HepG2 (cell line): ENCODE results near the gene CLIC4. TPM values are rescaled to one million over a fixed set of nuclear protein-coding genes. Genes with fewer than 3 reads are reported as not detected.

ENCODE experiments used
- ADNP ChIP-seq: sonication (generic); formaldehyde crosslinking; IDR thresholded peaks from 2 replicates; pipeline ENCODE4 v1.4.0; 2020; ENCODE audit warnings: missing genetic modification reagents
- ARNT ChIP-seq: fragments of 450-650 bp; IDR thresholded peaks from 2 replicates; pipeline ENCODE4 v1.6.1; 2017
- ATM ChIP-seq: fragments of 450-650 bp; IDR thresholded peaks from 2 replicates; pipeline ENCODE4 v1.7.1; 2017; ENCODE audit warnings: mild to moderate bottlenecking, borderline replicate concordance
- FOXC1 ChIP-seq: sonication (generic); formaldehyde crosslinking; IDR thresholded peaks from 2 replicates; pipeline ENCODE4 v1.8.0; 2022; ENCODE audit warnings: mild to moderate bottlenecking, missing genetic modification reagents, borderline replicate concordance
- GPN1 ChIP-seq: sonication (generic); formaldehyde crosslinking; IDR thresholded peaks from 2 replicates; pipeline ENCODE4 v1.5.1; 2020; ENCODE audit warnings: missing genetic modification reagents, borderline replicate concordance
- HBP1 ChIP-seq: IDR thresholded peaks from 2 replicates; pipeline ENCODE4 v1.6.1; 2016; ENCODE audit warnings: low read depth, control low read depth
- HNRNPK ChIP-seq: fragments of 200-400 bp; formaldehyde crosslinking; IDR thresholded peaks from 2 replicates; pipeline ENCODE4 v1.6.1; 2018; ENCODE audit warnings: low read length, low read depth, moderate library complexity, mild to moderate bottlenecking; ENCODE audit not compliant: poor library complexity, severe bottlenecking
- JDP2 ChIP-seq: sonication (generic); formaldehyde crosslinking; IDR thresholded peaks from 2 replicates; pipeline ENCODE4 v1.8.1; 2022; ENCODE audit warnings: missing genetic modification reagents, borderline replicate concordance
- KLF16 ChIP-seq, 2 experiments: sonication (generic) in 1 of 2; formaldehyde crosslinking in 1 of 2; IDR thresholded peaks; 2 replicates each; pipeline versions ENCODE4 v1.6.1 to v1.8.0; 2016 to 2023; ENCODE audit warnings: missing genetic modification reagents in 2 of 2, missing compliant biosample characterization in 1 of 2
- MXI1 ChIP-seq: IDR thresholded peaks from 3 replicates; pipeline ENCODE4 v1.6.1; 2012; ENCODE audit warnings: low read depth, low read length, inconsistent platforms, borderline replicate concordance
- NBN ChIP-seq: fragments of 450-650 bp; conservative IDR thresholded peaks from 2 replicates; pipeline ENCODE4 v1.6.1; 2017
- PAF1 ChIP-seq: IDR thresholded peaks from 2 replicates; pipeline ENCODE4 v1.6.1; 2016; ENCODE audit warnings: missing genetic modification reagents, missing compliant biosample characterization
- PBX2 ChIP-seq: IDR thresholded peaks from 2 replicates; pipeline ENCODE4 v1.6.1; 2016; ENCODE audit warnings: control low read depth
- TFAP4 ChIP-seq: sonication (generic); IDR thresholded peaks from 2 replicates; pipeline ENCODE4 v1.6.1; 2016; ENCODE audit warnings: low read depth, borderline replicate concordance
- ZBED4 ChIP-seq: sonication (generic); formaldehyde crosslinking; IDR thresholded peaks from 2 replicates; pipeline ENCODE4 v1.4.0; 2020; ENCODE audit warnings: missing genetic modification reagents, borderline replicate concordance
- ZNF138 ChIP-seq: sonication (generic); formaldehyde crosslinking; IDR thresholded peaks from 2 replicates; pipeline ENCODE4 v1.5.0; 2020; ENCODE audit warnings: mild to moderate bottlenecking, low read depth, missing genetic modification reagents
- ZNF20 ChIP-seq: sonication (generic); formaldehyde crosslinking; IDR thresholded peaks from 2 replicates; pipeline ENCODE4 v1.4.0; 2020; ENCODE audit warnings: mild to moderate bottlenecking, moderate library complexity, missing genetic modification reagents
- ZNF264 ChIP-seq: sonication (generic); formaldehyde crosslinking; IDR thresholded peaks from 2 replicates; pipeline ENCODE4 v1.4.0; 2020; ENCODE audit warnings: missing genetic modification reagents
- ZNF615 ChIP-seq: sonication (generic); formaldehyde crosslinking; IDR thresholded peaks from 2 replicates; pipeline ENCODE4 v1.5.0; 2020; ENCODE audit warnings: mild to moderate bottlenecking, missing genetic modification reagents, borderline replicate concordance
- ZNF619 ChIP-seq: sonication (generic); formaldehyde crosslinking; IDR thresholded peaks from 2 replicates; pipeline ENCODE4 v1.4.0; 2020; ENCODE audit warnings: mild to moderate bottlenecking, missing genetic modification reagents
- ZNF7 ChIP-seq: IDR thresholded peaks from 2 replicates; pipeline ENCODE4 v1.6.1; 2016; ENCODE audit warnings: missing biosample characterization, missing genetic modification reagents
- ZNF784 ChIP-seq: sonication (generic); formaldehyde crosslinking; IDR thresholded peaks from 2 replicates; pipeline ENCODE4 v1.5.1; 2020; ENCODE audit warnings: missing genetic modification reagents, mild to moderate bottlenecking, borderline replicate concordance
- polyA plus RNA-seq, 8 experiments: library from polyadenylated mRNA; depleted of rRNA in 3 of 8; stranded (reverse) in 7 of 8; unstranded in 1 of 8; fragments of >200 nt; fragmentation: Illumina TruSeq in 4 of 8; extraction: Trizol in 4 of 8; gene quantifications; 2 replicates each; pipeline versions ENCODE4 v1.2.1 to v1.2.3, GENCODE V29; 2011 to 2016; ENCODE audit warnings: low read depth in 4 of 8, missing spikeins in 1 of 8, mixed read lengths in 1 of 8; ENCODE audit not compliant: insufficient read depth in 1 of 8
- total RNA-seq, 5 experiments: library from RNA; depleted of rRNA; stranded (reverse); fragments of >200 nt; fragmentation: Illumina TruSeq; extraction: Trizol; gene quantifications; 2 replicates each; pipeline ENCODE4 v1.2.3, GENCODE V29; 2016; ENCODE audit warnings: low read depth in 1 of 5

CLIC4 gene
- total and polyA plus RNA-seq, 2 of the 13 experiments (the other 11 are each of a cell fraction or from before 2014, with no cell fraction given) = 23.3 to 77.4 TPM

GRCh38 chr1:24705260-24706073 lies 39.8 kb upstream of the CLIC4 start (continued):
- no peak for TF ChIP-seq JDP2
- TF ChIP-seq HNRNPK = no peak
- no peak for TF ChIP-seq ZNF20 (CRISPR knock-in tag)
- TF ChIP-seq KLF16 (CRISPR knock-in tag; IDR thresholded peaks at IDR 0.05) = no peak; a peak in 1 of 4 replicates
- TF ChIP-seq GPN1 = no peak
- TF ChIP-seq ZNF7 = no peak
- TF ChIP-seq ZBED4 (CRISPR knock-in tag) = peak; percentile 64
- no peak for TF ChIP-seq PBX2 (CRISPR knock-in tag)
- TF ChIP-seq FOXC1 (CRISPR knock-in tag) = no peak
- TF ChIP-seq ZNF138 (CRISPR knock-in tag) = no peak
- peak; percentile 95 for TF ChIP-seq ADNP (CRISPR knock-in tag)
- no peak for TF ChIP-seq ZNF784 (CRISPR knock-in tag)
- no peak for TF ChIP-seq ZNF264 (CRISPR knock-in tag)
- no peak for TF ChIP-seq ZNF615 (CRISPR knock-in tag)
- TF ChIP-seq ATM = no peak
- TF ChIP-seq PAF1 (CRISPR knock-in tag) = no peak
- TF ChIP-seq ZNF619 (CRISPR knock-in tag) = no peak
- TF ChIP-seq ARNT = no peak
- TF ChIP-seq HBP1 = peak; percentile 28; the same call in 1 of the 2 replicates
- no peak for TF ChIP-seq MXI1
- TF ChIP-seq TFAP4 = no peak
- no peak for TF ChIP-seq NBN
